ENCODE data around the gene LCP2. TPM values are rescaled to one million over a fixed set of nuclear protein-coding genes. Genes with fewer than 3 reads are reported as not detected.

LCP2 gene
- total RNA-seq, 1 donor from 2014 or later: not detected

- no peaks in the 10 kb centered on the region for H3K36me3 Mint-ChIP-seq (ENCODE audit: unreplicated experiment)
- DNase-seq (ENCODE audit: extremely low spot score, unreplicated experiment): no peak
- H3K4me3 Mint-ChIP-seq (ENCODE audit: unreplicated experiment): no peak overlapping the region
- H3K4me1 Mint-ChIP-seq (ENCODE audit: unreplicated experiment): no peaks in the 10 kb centered on the region
- no peak for TF ChIP-seq CTCF (IDR thresholded peaks at IDR 0.05)
- no peak overlapping the region for H3K27ac Mint-ChIP-seq (ENCODE audit: unreplicated experiment)
- H3K9me3 Mint-ChIP-seq (ENCODE audit: unreplicated experiment): no peaks in the 10 kb centered on the region
- H3K27me3 Mint-ChIP-seq (ENCODE audit: unreplicated experiment): peaks cover 49% of the 10 kb centered on the region
These were observed 15.1 kb upstream of the LCP2 start for GRCh38 chr5:170312666-170313065.

- no peak for TF ChIP-seq CTCF (IDR thresholded peaks at IDR 0.05)
- DNase-seq (ENCODE audit: extremely low spot score, unreplicated experiment): no peak
- Mint-ChIP-seq H3K36me3 (ENCODE audit: unreplicated experiment) (no peaks in the 10 kb centered on the region), H3K27me3 (ENCODE audit: unreplicated experiment) (peaks cover 47% of the 10 kb centered on the region), H3K9me3 (ENCODE audit: unreplicated experiment) (no peaks in the 10 kb centered on the region), H3K4me3 (ENCODE audit: unreplicated experiment) (no peak overlapping the region), H3K4me1 (ENCODE audit: unreplicated experiment) (no peaks in the 10 kb centered on the region), H3K27ac (ENCODE audit: unreplicated experiment) (no peak overlapping the region)
These were observed 14.7 kb upstream of the LCP2 start for GRCh38 chr5:170312301-170312595.

GRCh38 chr5:170311511-170312300, 14.1 kb upstream of the LCP2 start:
- peaks cover 42% of the 10 kb centered on the region for H3K27me3 Mint-ChIP-seq (ENCODE audit: unreplicated experiment)
- no peak overlapping the region for H3K27ac Mint-ChIP-seq (ENCODE audit: unreplicated experiment)
- H3K36me3 Mint-ChIP-seq (ENCODE audit: unreplicated experiment): no peaks in the 10 kb centered on the region
- H3K4me1 Mint-ChIP-seq (ENCODE audit: unreplicated experiment): no peaks in the 10 kb centered on the region
- H3K9me3 Mint-ChIP-seq (ENCODE audit: unreplicated experiment): no peaks in the 10 kb centered on the region
- H3K4me3 Mint-ChIP-seq (ENCODE audit: unreplicated experiment): no peak overlapping the region
- no peak for TF ChIP-seq CTCF (IDR thresholded peaks at IDR 0.05)
- no peak for DNase-seq (ENCODE audit: extremely low spot score, unreplicated experiment)

- Mint-ChIP-seq H3K27me3 (ENCODE audit: unreplicated experiment) (peaks cover 48% of the 10 kb centered on the region), H3K4me3 (ENCODE audit: unreplicated experiment) (no peak overlapping the region), H3K9me3 (ENCODE audit: unreplicated experiment) (no peaks in the 10 kb centered on the region), H3K4me1 (ENCODE audit: unreplicated experiment) (no peaks in the 10 kb centered on the region), H3K36me3 (ENCODE audit: unreplicated experiment) (no peaks in the 10 kb centered on the region), H3K27ac (ENCODE audit: unreplicated experiment) (no peak overlapping the region)
- no peak for TF ChIP-seq CTCF (IDR thresholded peaks at IDR 0.05)
- DNase-seq (ENCODE audit: extremely low spot score, unreplicated experiment): no peak
These were observed 12.8 kb upstream of the LCP2 start for GRCh38 chr5:170310256-170310926.

- no peak for DNase-seq (ENCODE audit: extremely low spot score, unreplicated experiment)
- no peaks in the 10 kb centered on the region for H3K9me3 Mint-ChIP-seq (ENCODE audit: unreplicated experiment)
- H3K4me1 Mint-ChIP-seq (ENCODE audit: unreplicated experiment): no peaks in the 10 kb centered on the region
- H3K27ac Mint-ChIP-seq (ENCODE audit: unreplicated experiment): no peak overlapping the region
- H3K4me3 Mint-ChIP-seq (ENCODE audit: unreplicated experiment): no peak overlapping the region
- TF ChIP-seq CTCF (IDR thresholded peaks at IDR 0.05): no peak
- peaks cover 44% of the 10 kb centered on the region for H3K27me3 Mint-ChIP-seq (ENCODE audit: unreplicated experiment)
- no peaks in the 10 kb centered on the region for H3K36me3 Mint-ChIP-seq (ENCODE audit: unreplicated experiment)
These were observed 11.1 kb upstream of the LCP2 start for GRCh38 chr5:170308686-170309085.

Measured in osteocyte (in vitro differentiated cells).